MM.1S (cell line): ENCODE results near the gene CAV3.

Experiments used
- EZH2 ChIP-seq: fragments of 300-600 bp; sonication (generic); optimal IDR thresholded peaks from 2 replicates; pipeline ENCODE3; 2017; ENCODE audit warnings: low read depth, mild to moderate bottlenecking, antibody characterized with exemption, low read length, mixed read lengths
- EZH2phosphoT487 ChIP-seq: fragments of 300-600 bp; sonication (generic); IDR thresholded peaks from 2 replicates; pipeline ENCODE4 v1.6.1; 2018; ENCODE audit warnings: antibody characterized with exemption, low read length
- TF ChIP-seq, protein P1 (sequence below): fragments of 300-600 bp; sonication (generic); IDR thresholded peaks from 2 replicates; pipeline ENCODE4 v1.5.1; 2016; ENCODE audit warnings: antibody characterized with exemption, low read length, mixed read lengths

DNA sequence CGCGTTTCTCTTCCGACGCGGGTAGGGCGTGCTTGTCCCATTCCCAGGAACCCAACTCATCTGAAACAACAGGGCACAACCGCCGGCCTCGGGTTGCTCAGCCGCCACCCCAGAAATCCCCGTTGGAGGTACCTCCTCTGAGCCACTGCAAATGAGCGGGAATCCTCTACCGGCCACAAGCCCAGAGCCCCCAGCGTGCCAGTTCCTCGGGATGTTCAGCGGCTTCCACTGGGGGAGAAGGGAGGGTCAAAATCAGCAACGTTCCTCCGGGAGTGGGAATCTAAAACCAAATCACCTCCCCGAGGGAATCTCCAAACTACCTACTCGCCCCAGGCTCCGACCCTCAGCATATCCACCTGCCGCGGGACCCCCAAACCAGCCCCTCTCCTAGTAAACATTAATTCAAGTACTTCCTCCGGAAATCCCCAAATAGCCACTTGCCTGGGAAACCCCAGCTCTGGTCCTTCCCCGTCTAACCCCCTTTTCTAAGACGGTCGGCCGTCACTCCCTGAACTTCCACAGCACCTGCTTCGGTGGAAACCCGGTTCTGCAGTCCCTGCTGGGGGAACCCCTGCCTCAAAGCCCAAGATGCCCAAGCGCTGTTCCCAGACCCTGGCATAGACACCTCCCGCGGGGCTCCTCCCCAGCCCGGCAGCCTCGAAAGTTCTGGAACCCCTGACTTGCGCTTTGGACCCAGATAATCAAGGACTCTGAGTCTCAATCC, 34.9 kb downstream of the CAV3 start:
- TF ChIP-seq, protein P1, sequence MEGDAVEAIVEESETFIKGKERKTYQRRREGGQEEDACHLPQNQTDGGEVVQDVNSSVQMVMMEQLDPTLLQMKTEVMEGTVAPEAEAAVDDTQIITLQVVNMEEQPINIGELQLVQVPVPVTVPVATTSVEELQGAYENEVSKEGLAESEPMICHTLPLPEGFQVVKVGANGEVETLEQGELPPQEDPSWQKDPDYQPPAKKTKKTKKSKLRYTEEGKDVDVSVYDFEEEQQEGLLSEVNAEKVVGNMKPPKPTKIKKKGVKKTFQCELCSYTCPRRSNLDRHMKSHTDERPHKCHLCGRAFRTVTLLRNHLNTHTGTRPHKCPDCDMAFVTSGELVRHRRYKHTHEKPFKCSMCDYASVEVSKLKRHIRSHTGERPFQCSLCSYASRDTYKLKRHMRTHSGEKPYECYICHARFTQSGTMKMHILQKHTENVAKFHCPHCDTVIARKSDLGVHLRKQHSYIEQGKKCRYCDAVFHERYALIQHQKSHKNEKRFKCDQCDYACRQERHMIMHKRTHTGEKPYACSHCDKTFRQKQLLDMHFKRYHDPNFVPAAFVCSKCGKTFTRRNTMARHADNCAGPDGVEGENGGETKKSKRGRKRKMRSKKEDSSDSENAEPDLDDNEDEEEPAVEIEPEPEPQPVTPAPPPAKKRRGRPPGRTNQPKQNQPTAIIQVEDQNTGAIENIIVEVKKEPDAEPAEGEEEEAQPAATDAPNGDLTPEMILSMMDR: no peak
- TF ChIP-seq EZH2 (no peak), EZH2phosphoT487 (no peak)
